ENCODE results near the gene PRR5L.
A peak's percentile ranks its signal among the peaks of the same experiment; 100 is the strongest.

The PRR5L gene, protein sequence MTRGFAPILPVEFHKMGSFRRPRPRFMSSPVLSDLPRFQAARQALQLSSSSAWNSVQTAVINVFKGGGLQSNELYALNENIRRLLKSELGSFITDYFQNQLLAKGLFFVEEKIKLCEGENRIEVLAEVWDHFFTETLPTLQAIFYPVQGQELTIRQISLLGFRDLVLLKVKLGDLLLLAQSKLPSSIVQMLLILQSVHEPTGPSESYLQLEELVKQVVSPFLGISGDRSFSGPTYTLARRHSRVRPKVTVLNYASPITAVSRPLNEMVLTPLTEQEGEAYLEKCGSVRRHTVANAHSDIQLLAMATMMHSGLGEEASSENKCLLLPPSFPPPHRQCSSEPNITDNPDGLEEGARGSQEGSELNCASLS

DNA sequence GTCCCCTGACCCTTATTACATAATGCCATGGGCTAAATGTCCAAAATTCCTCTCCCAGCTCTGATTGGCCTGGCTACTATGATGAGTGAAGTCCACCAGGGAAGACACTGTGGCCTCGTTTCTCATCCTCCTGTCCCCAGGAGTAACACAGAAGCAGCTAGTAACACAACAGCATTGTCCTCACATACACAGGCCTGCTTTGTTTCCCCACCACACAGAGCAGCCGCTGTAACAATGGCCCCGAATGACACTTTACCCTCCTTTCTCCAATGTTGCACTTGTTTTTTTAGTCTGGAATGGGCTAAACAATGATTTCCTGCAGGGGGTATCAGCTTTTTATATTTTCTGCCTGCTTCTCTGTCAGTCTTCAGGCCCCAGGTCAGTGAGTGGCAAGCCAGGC is at the start of gene PRR5L:
Gene PRR5L, plus strand, starts transcription at position 363 of the 400 bp plus-strand sequence. CDS start 104,834 bp downstream, outside the sequence.
- DNase-seq (ENCODE audit: extremely low spot score, insufficient read length, low read depth): no peak
- FAIRE-seq: no peak

- FAIRE-seq (no peak), DNase-seq (ENCODE audit: extremely low spot score, insufficient read length, low read depth) (no peak)
Measured at GRCh38 chr11:36247493-36247892, 48.6 kb upstream of the PRR5L start.

- FAIRE-seq: no peak
Measured at GRCh38 chr11:36248436-36248835, 47.7 kb upstream of the PRR5L start.

DNA sequence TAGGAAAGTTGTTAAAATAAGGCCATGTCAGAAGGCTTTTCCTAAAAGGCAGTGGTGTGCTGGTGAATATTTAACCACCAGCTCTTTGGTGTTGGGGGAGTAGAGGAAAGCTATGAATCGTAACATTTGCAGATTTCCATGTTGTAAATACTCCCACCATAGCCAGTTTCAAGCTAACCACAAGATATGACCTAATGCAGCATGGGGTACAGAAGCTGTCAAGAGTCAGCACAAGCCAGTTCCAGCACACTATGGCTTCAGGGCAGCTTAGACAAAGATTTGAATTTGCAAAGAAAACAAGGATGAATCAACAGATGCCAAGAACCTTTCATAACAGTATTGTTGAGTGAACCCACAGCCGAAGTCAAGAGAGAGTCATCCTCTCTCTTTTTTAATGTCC is 46.8 kb upstream of the PRR5L start:
- no peak for FAIRE-seq
- no peak for DNase-seq (ENCODE audit: extremely low spot score, insufficient read length, low read depth)

More at GRCh38 chr11:36248436-36248835, 47.7 kb upstream of the PRR5L start:
- DNase-seq (ENCODE audit: extremely low spot score, insufficient read length, low read depth): no peak

- no peak for DNase-seq (ENCODE audit: extremely low spot score, insufficient read length, low read depth)
- FAIRE-seq: no peak
Measured at GRCh38 chr11:36251823-36252222, 44.3 kb upstream of the PRR5L start.

DNA sequence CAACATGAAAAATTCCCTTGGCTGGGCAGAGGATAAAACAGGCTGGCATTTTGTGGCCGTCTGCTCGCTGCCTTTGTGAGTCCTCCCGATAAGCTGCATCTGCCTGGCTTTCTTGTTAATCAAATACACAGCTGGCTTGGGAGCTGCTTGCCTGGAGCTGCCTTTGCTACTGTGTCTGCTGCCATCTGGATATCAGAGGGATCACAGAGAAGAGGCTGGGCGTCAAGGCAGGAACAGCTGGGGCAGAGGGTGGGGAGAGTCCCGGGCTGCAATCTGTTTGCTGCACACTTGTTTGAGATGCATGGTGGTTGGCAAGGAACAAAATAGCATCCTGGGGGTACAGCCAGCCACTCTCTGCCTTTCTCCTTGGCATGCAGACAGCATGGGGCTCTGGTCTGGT is 42.9 kb upstream of the PRR5L start:
- FAIRE-seq (no peak), DNase-seq (ENCODE audit: extremely low spot score, insufficient read length, low read depth) (no peak)

DNA sequence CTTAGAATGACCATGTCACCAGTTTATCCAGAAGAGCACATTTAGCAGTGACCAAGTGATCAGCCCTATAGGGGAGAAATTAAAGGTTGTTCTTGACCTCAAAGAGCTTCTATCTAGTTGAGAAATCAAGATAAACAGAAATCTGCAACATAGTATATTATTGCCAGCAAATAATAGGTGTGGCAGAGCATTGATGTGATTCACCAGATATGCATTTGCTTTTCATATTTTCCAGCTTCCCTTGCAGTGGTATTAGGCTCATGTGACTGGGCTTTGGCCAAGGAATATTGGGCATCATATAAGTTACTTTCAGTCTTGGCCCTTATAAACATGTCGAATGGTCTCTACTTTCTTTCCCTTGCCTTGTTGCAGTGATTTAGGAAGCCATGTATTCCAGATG is 41.4 kb upstream of the PRR5L start:
- FAIRE-seq (no peak), DNase-seq (ENCODE audit: extremely low spot score, insufficient read length, low read depth) (no peak)

DNA sequence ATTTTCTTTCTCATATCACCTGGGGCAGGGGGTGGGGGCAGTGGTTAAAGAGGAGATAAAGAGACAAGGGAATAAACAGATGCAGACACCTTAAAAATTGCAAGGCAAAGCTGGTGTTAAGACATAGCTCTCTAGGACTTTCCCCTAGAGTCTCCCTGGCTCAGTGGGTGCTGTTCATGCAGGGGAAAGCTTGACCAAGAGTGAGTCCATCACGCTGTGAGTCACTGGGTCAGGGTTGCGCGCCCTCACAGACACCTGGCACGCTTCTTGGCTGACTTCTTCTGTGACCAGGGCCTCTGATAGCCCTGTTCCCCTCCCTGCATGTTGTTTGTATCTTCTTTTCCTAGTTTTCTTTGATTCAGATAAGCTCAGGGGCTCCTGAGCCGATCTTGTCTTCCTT is 38.7 kb upstream of the PRR5L start:
- FAIRE-seq (no peak), DNase-seq (ENCODE audit: extremely low spot score, insufficient read length, low read depth) (no peak)

GRCh38 chr11:36258730-36259360 is 37.2 kb upstream of the PRR5L start:
- no peak for FAIRE-seq
- no peak for DNase-seq (ENCODE audit: extremely low spot score, insufficient read length, low read depth)

- no peak for FAIRE-seq
- DNase-seq (ENCODE audit: extremely low spot score, insufficient read length, low read depth): no peak
Measured at GRCh38 chr11:36261094-36261493, 35.0 kb upstream of the PRR5L start.

DNA sequence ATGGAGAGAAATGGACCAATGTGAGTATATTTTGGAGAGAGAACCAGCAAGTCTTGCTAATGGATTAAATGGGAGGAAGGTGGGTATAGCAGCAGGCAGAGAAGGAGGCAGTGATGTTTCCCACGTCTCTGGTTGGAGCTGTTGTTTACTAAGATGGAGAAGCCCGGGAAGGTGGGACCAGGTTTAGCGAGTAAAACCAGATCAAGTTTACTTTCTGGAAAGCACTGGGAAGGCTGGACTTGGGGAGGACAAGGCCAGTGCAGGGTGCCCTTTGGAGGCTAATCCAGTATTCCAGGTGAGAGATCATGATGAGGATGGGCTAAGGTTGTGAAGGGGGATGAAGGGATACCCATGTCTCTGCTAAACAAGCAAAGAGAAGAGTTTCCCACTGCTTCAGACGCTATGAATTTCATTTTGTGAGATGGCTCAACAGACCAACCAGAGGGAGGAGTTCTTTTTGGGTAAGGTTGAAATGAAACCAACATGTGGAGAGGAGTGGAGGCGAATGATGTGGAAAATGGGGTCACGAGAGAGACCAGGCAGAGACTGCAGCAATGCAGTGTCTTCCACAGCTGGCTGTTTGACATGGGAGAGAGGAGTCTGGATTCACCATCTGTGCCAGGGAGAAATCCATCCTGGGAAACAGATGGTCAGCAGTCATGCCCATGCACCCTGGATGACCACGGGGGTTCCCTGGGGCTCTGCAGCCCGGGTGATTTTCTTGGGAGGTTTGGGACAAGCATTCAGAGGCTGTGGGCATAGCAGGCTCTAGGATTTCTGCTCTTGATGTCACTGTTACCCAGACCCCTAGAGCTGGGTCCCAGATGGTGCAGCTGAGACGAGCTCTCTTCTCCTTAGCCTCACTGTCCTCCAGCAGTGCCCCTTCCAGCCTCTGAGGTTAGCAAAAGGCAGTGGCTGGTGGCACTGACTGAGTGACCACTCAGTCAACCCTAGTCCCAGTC is 31.8 kb upstream of the PRR5L start:
- DNase-seq (ENCODE audit: extremely low spot score, insufficient read length, low read depth): no peak
- no peak for FAIRE-seq

- no peak for FAIRE-seq
- no peak for DNase-seq (ENCODE audit: extremely low spot score, insufficient read length, low read depth)
Measured at GRCh38 chr11:36264973-36265344, 31.1 kb upstream of the PRR5L start.

- DNase-seq (ENCODE audit: extremely low spot score, insufficient read length, low read depth) (peak; percentile 43), FAIRE-seq (peak; percentile 87)
Measured at GRCh38 chr11:36265793-36266628, 30.1 kb upstream of the PRR5L start.

GRCh38 chr11:36266767-36267166 is 29.3 kb upstream of the PRR5L start:
- DNase-seq (ENCODE audit: extremely low spot score, insufficient read length, low read depth) (no peak), FAIRE-seq (no peak)

DNA sequence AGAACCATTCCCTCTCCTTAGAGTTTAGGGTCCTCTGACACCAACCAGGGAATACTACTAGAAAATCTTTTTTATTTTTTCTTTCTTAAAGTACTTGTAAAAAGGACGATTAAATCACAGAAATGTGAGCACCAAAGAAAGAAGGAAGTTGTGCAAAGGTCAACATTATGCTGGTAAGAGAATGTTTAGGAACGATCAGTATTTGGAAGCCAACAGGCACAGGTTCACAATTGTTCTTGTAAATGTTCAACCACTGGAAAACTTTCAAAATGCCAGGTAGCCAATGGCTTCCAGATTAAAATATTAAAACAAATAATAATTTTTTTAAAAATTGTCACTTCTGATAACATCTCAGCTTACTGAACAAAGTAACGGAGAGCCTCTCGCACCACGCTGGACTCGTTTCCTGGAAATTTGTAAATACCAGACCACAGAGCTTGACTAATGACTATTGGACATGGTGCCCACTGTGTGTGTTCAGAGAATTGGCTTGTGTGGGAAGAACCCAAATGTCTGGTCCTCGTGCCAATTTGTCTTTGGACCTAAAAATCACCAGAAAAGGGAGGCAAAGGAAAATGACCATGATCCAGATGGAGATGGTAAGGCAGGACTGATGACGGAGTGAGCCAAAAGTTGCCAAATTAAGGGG is 27.6 kb upstream of the PRR5L start:
- DNase-seq (ENCODE audit: extremely low spot score, insufficient read length, low read depth): no peak
- no peak for FAIRE-seq

DNA sequence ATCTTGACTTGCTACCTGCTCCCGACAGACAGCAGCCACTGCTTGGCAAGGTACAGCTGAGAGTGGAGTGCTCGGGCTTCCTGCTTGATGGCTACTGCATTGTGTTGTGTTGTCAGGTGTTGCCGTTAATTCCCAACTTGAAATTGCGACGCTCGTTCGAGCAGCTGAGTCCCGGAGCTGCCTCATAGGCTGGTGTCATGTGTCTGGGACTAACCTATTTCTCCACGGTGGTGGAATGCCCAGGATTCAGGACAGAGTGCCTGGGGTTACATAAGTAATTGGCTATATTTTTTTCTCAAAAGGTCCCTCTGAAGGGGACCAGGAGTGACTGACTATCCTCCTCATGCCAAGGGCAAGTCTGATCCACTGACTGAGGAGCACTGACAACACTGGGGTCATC is 25.4 kb upstream of the PRR5L start:
- FAIRE-seq: no peak
- DNase-seq (ENCODE audit: extremely low spot score, insufficient read length, low read depth): no peak

DNA sequence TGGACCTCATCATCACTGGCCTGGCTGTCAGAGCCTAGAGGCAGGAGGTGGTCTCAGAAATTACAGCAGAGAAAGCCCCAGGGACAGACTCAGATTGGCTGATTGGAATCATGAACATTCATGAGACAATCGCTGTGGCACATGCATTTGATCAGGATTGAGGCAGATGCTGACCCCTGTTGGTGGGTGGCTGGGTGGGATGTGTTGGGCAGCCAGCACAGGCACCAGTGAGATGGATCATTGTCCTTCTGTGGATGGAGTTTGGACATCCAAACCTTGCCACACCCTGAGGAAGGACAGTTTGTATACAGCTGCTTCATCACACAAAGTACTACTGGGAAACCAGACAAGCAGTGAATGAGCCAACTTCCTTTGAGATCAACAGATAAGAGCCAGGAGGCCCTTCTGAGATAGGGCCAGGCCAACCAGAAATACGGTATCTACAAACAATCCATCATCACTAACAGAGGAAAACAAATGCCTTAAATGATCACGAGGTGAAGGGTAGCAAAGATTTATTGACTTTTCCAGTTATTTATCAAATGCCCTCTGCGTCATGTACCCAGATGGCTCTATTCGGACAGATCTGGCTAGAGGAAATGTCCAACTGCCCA is 24.2 kb upstream of the PRR5L start:
- DNase-seq (ENCODE audit: extremely low spot score, insufficient read length, low read depth) (no peak), FAIRE-seq (no peak)

GRCh38 chr11:36273110-36273509 is 23.0 kb upstream of the PRR5L start:
- no peak for FAIRE-seq
- DNase-seq (ENCODE audit: extremely low spot score, insufficient read length, low read depth): no peak

- FAIRE-seq (no peak), DNase-seq (ENCODE audit: extremely low spot score, insufficient read length, low read depth) (no peak)
Measured at GRCh38 chr11:36274414-36274813, 21.7 kb upstream of the PRR5L start.
